ENCODE results near the gene DEXI.

The DEXI gene

GRCh38 chr16:10942352-10943063 lies at the start of gene DEXI:
TSS of gene DEXI (minus strand) at chr16:10942468. CDS start at chr16:10942005, 463 bp downstream.
- peak; percentile 43 for DNase-seq

GRCh38 chr16:10990378-10990777 lies 48.1 kb upstream of the DEXI start:
- no peak for DNase-seq

GRCh38 chr16:10989559-10989958 lies 47.3 kb upstream of the DEXI start:
- no peak for DNase-seq

GRCh38 chr16:10988879-10989278 lies 46.6 kb upstream of the DEXI start:
- DNase-seq, result no peak

GRCh38 chr16:10988164-10988803 lies 46.0 kb upstream of the DEXI start:
- no peak for DNase-seq

- no peak for DNase-seq
Measured at GRCh38 chr16:10987361-10988163, 45.3 kb upstream of the DEXI start.

GRCh38 chr16:10984509-10984908 lies 42.2 kb upstream of the DEXI start:
- no peak for DNase-seq

GRCh38 chr16:10983159-10983558 lies 40.9 kb upstream of the DEXI start:
- DNase-seq, result no peak

- no peak for DNase-seq
Measured at GRCh38 chr16:10982465-10983150, 40.3 kb upstream of the DEXI start.

GRCh38 chr16:10981697-10982216 lies 39.5 kb upstream of the DEXI start:
- no peak for DNase-seq

- no peak for DNase-seq
Measured at GRCh38 chr16:10980813-10981212, 38.5 kb upstream of the DEXI start.

- no peak for DNase-seq
Measured at GRCh38 chr16:10979717-10980601, 37.7 kb upstream of the DEXI start.

- no peak for DNase-seq
Measured at GRCh38 chr16:10978871-10979446, 36.7 kb upstream of the DEXI start.

GRCh38 chr16:10978124-10978523 lies 35.9 kb upstream of the DEXI start:
- no peak for DNase-seq

- no peak for DNase-seq
Measured at GRCh38 chr16:10976634-10977033, 34.4 kb upstream of the DEXI start.

- no peak for DNase-seq
Measured at GRCh38 chr16:10972819-10973464, 30.7 kb upstream of the DEXI start.

- no peak for DNase-seq
Measured at GRCh38 chr16:10972108-10972818, 30.0 kb upstream of the DEXI start.

GRCh38 chr16:10971560-10971961 lies 29.3 kb upstream of the DEXI start:
- DNase-seq, result peak; percentile 32

GRCh38 chr16:10970065-10970464 lies 27.8 kb upstream of the DEXI start:
- no peak for DNase-seq

GRCh38 chr16:10969615-10970014 lies 27.3 kb upstream of the DEXI start:
- no peak for DNase-seq
